Measurements from ENCODE around the gene TMEM203. TPM values are rescaled to one million over a fixed set of nuclear protein-coding genes. Genes with fewer than 3 reads are reported as not detected.

TMEM203 gene
- total RNA-seq, 4 donors from 2014 or later, result 21.6 to 29.1 (median 27.1) TPM

DNA sequence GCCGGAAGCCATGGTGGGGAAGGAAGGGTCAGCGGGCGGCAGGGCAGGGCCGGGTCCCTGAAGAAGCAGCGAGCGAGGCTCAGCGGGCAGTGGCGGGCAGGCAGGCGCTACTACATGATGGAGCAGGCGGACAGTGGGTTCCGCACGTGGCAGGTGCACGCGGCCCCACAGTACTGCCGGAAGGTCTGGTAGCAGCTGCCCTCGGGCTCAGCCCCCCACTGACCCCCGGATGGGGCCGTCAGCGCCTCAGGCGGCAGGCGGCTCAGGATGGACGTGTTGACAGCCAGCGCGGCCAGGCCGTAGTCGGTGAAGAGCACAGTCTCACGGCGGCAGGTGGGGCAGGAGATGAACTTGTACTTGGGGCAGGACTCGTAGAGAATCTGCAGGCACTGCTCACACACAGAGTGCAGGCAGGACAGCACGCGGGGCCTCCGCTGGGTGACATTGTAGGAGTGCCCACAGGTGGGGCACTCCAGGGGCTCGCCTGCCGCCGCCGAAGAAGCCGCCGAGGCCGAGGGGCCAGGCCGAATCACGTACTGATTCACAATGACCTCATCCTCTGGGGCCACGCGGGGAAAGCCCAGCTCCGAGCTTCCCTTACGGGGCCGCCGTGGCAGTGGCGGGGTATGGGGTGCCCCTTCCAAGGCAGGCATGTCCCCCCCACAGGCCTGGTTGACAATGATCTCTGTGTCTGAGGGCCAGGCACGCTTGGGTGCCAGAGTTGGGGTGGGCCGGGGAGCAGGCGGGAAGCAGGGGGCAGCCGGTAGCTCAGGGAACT, 15.1 kb upstream of the TMEM203 start:
- DNase-seq (ENCODE audit: low spot score) (no peak), ATAC-seq (ENCODE audit: low FRiP score) (no peak)
- TF ChIP-seq, protein P1, sequence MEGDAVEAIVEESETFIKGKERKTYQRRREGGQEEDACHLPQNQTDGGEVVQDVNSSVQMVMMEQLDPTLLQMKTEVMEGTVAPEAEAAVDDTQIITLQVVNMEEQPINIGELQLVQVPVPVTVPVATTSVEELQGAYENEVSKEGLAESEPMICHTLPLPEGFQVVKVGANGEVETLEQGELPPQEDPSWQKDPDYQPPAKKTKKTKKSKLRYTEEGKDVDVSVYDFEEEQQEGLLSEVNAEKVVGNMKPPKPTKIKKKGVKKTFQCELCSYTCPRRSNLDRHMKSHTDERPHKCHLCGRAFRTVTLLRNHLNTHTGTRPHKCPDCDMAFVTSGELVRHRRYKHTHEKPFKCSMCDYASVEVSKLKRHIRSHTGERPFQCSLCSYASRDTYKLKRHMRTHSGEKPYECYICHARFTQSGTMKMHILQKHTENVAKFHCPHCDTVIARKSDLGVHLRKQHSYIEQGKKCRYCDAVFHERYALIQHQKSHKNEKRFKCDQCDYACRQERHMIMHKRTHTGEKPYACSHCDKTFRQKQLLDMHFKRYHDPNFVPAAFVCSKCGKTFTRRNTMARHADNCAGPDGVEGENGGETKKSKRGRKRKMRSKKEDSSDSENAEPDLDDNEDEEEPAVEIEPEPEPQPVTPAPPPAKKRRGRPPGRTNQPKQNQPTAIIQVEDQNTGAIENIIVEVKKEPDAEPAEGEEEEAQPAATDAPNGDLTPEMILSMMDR (IDR thresholded peaks at IDR 0.05), result no peak

DNA sequence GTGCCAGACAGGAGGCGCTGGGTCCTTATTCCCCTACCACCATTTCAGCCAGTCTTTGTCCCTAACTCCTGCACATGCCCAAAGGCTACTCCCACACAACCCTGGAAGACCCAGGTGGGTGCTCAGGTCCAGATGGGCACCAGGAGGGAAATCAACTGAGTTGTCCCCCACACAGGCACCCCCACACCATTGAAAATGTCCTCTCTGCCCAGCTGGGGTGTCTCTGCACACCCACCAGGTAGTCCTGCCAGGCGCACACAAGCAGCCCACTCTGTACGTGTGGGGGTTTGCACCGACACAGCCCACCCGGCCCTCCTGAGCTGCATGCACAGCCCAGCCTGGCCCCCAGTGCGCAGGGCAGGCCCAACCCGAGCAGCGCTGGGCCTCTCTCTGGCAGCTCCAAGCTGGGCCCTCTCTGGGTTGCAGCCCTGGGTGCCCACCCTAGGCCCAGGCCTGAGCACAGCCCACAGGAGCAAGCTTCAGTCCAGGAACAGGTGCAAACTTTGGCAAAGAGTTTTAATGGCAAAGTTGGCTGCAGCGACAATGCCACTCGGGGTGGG, 14.4 kb upstream of the TMEM203 start:
- no peak for ATAC-seq (ENCODE audit: low FRiP score)
- TF ChIP-seq, protein P1 (IDR thresholded peaks at IDR 0.05), result no peak
- DNase-seq (ENCODE audit: low spot score), result no peak

DNA sequence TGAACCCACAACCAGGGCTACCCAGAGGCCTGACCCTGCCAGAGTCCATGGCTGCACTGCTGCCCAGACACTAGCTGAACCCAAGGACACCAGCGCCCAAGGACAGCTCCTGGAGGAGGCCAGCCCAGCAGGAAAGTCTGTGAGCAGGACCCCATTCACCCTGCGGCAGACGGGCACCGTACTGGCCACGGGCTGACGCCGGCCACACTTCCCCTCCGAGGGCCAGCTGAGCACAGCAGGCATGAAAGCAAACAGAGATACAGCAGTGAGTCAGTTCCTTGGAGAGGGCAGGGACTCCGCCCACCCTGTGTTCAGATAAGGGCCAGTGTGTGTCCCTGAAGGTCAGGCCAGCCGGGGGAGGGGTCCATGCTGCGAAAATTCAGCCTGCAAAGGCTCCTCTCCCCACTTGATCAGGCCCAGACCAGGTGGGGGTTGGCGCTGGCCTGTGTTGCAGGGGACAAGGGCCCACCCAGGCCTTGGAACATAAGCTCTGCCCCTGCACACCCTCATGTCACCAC, 13.4 kb upstream of the TMEM203 start:
- TF ChIP-seq, protein P1 (IDR thresholded peaks at IDR 0.05), result no peak
- ATAC-seq (ENCODE audit: low FRiP score) (no peak), DNase-seq (ENCODE audit: low spot score) (no peak)

DNA sequence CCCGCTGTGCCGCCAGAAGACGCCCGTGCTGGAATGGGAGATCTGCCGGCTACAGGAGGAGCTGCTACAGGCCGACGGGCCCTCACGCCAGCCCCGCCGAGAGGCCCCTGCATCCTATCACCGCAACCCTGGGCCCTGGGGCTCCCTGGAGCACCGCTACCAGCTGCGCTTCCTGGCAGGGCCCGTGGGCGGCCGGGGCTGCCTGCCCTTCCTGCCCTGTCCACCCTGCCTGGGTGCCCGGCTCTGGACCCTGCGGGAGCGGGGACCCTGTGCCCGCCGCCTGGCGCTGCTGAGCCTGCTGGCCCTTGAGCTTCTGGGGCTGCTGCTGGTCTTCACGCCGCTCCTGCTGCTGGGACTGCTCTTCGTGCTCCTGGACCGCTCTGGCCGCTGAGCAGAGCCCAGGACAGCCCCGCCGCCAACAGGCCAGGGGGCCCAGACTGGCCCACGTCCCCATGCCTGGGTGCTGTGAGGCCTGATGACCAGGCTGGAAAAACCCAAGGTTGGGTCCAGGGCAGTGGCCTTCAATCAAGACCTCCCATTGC, 12.8 kb upstream of the TMEM203 start:
- ATAC-seq (ENCODE audit: low FRiP score) (no peak), DNase-seq (ENCODE audit: low spot score) (no peak)
- TF ChIP-seq, protein P1 (IDR thresholded peaks at IDR 0.05), result no peak

DNA sequence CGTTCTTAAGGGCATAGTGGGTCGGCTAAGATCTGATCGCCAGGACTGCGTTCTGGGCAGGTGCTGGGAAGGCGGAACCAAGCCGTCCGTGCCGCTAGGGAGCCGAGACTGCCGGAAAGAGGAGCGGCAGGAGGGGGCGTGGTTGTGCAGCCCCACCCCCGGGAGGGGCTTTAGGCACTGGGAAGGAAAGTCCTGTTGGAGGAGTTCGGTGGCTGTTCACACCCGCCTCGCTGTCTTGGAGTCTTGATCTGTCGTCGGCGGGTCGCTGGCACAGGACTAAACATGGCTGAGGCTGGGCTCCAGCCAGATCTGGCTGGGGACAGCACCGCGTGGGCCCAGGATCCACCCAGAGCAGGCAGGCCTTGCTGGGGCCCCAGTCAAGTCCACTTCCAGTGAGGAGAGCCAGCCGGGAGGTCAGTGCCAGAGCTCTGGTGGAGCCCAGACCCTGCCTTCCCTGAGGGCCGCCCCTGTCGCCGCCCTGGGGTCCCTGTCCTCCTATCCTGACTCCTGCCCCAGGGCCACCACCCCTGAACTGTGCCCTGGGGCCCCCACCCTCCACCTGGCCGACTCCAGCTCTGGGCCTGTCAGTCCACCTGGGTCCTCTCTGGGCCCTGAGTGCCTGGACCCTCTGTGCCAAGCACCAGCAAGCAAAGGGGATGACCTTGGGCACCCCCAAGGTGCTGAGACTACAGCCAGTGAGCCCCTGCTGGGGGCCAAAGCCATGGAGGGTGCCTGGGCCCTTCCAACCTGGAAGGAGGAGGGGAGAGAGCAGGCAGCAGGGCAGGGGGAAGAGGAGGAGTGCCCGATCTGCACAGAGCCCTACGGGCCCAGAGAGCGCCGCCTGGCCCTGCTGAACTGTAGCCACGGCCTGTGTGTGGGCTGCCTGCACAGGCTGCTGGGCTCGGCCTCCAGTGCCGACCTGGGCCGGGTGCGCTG, 12.1 kb upstream of the TMEM203 start:
- DNase-seq (ENCODE audit: low spot score), result peak; percentile 44
- TF ChIP-seq, protein P1 (IDR thresholded peaks at IDR 0.05), result no peak
- ATAC-seq (ENCODE audit: low FRiP score), result peak; percentile 69

DNA sequence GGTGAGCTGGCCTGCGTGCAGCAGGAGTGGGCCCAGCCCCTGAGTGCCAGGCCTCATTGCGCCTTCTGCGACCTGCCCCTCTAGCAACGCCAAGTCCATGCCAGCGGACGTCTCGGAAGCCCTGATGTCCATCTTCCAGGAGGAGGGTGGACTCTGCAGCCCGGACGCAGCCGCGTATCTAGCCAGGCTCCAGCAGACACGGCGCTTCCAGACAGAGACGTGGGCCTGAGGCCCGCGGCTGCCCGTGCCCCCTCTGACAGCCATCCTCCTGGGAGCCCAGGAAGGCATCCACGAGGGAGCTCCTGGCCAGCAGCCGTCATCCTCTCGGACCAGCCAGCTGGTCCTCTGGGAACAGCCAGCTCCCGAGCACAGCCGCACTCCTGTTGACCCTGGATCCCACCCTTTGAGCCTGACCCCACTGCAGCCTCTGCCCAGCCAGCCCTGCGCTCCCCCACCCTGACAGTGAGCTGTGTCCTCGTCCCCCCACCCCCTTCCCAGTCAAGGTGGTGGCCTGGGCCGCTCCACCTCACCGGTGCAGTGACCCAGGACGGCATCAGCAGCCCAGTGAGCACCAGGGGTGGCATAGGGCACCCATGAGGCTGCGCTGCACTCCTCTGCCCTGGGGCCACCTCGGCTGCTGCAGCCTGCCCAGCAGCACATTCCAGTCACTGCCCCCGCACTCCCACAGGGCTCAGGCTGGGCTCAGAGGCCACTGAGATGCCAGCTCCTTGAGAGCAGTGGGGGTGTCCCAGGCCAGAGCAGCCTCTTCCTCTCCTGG, 10.9 kb upstream of the TMEM203 start:
- ATAC-seq (ENCODE audit: low FRiP score), result no peak
- TF ChIP-seq, protein P1 (IDR thresholded peaks at IDR 0.05), result no peak

More for the DNA sequence above, 10.9 kb upstream of the TMEM203 start:
- DNase-seq (ENCODE audit: low spot score), result no peak

Data from omental fat pad (tissue), 4 donors.